CD4-positive, CD25-positive, alpha-beta regulatory T cell (primary cell): ENCODE measurements around the gene KIF2C. TPM values are rescaled to one million over a fixed set of nuclear protein-coding genes. Genes with fewer than 3 reads are reported as not detected.
"Not testable (repeated sequence)": the region's sequence is repeated elsewhere in the genome, so short reads cannot be mapped to it uniquely, and the experiment has no call there.

ENCODE experiments used
- ATAC-seq, 2 donors: fragments of 150-1000 bp; cut with Tn5 transposase; one replicate each; pipeline ENCODE4 v1.10.0; 2021; ENCODE audit warnings: low read depth in 2 of 2, moderate number of reproducible peaks in 2 of 2, moderate library complexity in 1 of 2
- DNase-seq, 3 donors: peaks; one replicate each; pipeline versions ENCODE4 v3.0.0 to v3.0.0-alpha.2; 2012 to 2022; ENCODE audit warnings: mixed read lengths in 1 of 3
- H3K27ac ChIP-seq: one replicate; pipeline ENCODE4 v1.7.0; 2013; ENCODE audit warnings: mild to moderate bottlenecking, low read length; ENCODE audit not compliant: insufficient read depth, poor library complexity, severe bottlenecking
- H3K27me3 ChIP-seq: one replicate; pipeline ENCODE4 v1.7.0; 2013; ENCODE audit warnings: low read length; ENCODE audit not compliant: control insufficient read depth, insufficient read depth
- H3K36me3 ChIP-seq: one replicate; pipeline ENCODE4 v1.7.0; 2013; ENCODE audit warnings: mild to moderate bottlenecking, low read length, moderate library complexity; ENCODE audit not compliant: control insufficient read depth, insufficient read depth
- H3K4me1 ChIP-seq: 2 replicates; pipeline ENCODE4 v1.7.0; 2013; ENCODE audit warnings: mild to moderate bottlenecking, low read length; ENCODE audit not compliant: insufficient read depth, control insufficient read depth, poor library complexity, severe bottlenecking
- H3K4me3 ChIP-seq: one replicate; pipeline ENCODE4 v1.7.0; 2013; ENCODE audit warnings: low read depth, mild to moderate bottlenecking, low read length, moderate library complexity
- H3K9me3 ChIP-seq, 2 experiments: 1 replicate in 1 of 2; 2 replicates in 1 of 2; pipeline ENCODE4 v1.7.0; 2013; ENCODE audit warnings: low read length in 2 of 2, mild to moderate bottlenecking in 1 of 2, moderate library complexity in 1 of 2; ENCODE audit not compliant: control insufficient read depth in 2 of 2
- H3K27ac Mint-ChIP-seq, 3 donors: one replicate each; pipeline ENCODE4 v1.8.0; 2020 to 2022; ENCODE audit warnings: mild to moderate bottlenecking in 3 of 3, mixed read lengths in 3 of 3, moderate library complexity in 2 of 3
- H3K27me3 Mint-ChIP-seq: one replicate; pipeline ENCODE4 v1.8.0; 2022; ENCODE audit warnings: mild to moderate bottlenecking, mixed read lengths
- H3K36me3 Mint-ChIP-seq: one replicate; pipeline ENCODE4 v1.8.0; 2020; ENCODE audit warnings: mixed read lengths
- H3K4me1 Mint-ChIP-seq, 4 donors: one replicate each; pipeline ENCODE4 v1.8.0; 2020 to 2022; ENCODE audit warnings: mixed read lengths in 4 of 4, mild to moderate bottlenecking in 1 of 4
- H3K4me3 Mint-ChIP-seq, 4 donors: one replicate each; pipeline ENCODE4 v1.8.0; 2020 to 2022; ENCODE audit warnings: mild to moderate bottlenecking in 4 of 4, mixed read lengths in 4 of 4, moderate library complexity in 3 of 4
- H3K9me3 Mint-ChIP-seq, 7 donors: one replicate each; pipeline ENCODE4 v1.8.0; 2020 to 2022; ENCODE audit warnings: mixed read lengths in 7 of 7, mild to moderate bottlenecking in 3 of 7, moderate library complexity in 2 of 7
- polyA plus RNA-seq, 4 donors: library from polyadenylated mRNA; unstranded; fragments of 300-500 nt; fragmentation: Illumina TruSeq; gene quantifications; one replicate each; pipeline ENCODE4 v1.2.3, GENCODE V29; 2021
- total RNA-seq: library from RNA; stranded (reverse); gene quantifications from one replicate; pipeline ENCODE4 v1.2.3, GENCODE V29; 2022

KIF2C gene
- total and polyA plus RNA-seq, 5 donors from 2014 or later = 1.1 to 3.9 (median 2.8) TPM

DNA sequence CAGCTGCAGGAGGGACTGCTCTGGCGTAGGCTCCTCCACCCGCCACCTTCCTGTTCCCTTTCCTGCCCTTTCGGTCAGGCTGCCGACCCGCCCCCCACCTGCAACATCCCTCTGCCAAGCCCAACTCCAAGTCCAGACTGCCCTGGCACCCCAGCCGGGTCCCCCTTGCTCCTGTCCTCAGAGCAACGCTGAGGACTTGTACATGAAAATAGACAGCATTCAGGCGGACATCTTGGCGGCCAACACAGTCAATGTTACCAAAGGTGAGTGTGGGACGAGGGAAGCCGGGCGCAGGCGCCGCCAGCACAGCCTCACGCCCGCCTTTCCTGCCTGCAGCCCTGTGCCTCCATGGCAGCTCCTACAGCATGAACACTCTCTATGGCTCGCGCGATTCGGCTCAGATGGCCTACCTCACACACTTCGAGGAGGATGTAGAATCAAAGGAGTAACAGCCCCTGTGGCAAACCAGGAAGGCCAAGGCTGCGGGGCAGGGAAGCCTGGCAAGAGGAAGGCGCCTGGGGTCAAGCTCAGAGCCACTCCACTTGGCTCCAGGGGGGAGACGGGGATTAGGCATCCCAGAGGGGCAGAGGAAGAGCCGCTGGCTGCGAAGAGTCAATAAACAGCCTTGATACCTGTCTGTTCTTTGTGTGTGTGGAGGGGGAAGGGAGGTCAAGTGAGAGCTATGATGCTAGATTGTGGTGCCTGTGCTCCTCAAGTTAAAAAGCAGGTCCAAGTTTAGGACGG is 14.5 kb upstream of the KIF2C start:
- Histone ChIP-seq H3K27me3 (no peaks in the 10 kb centered on the region), H3K9me3 (no peaks in the 10 kb centered on the region), H3K4me1 (peaks cover 44% of the 10 kb centered on the region), H3K27ac (no peak overlapping the region), H3K4me3 (no peak overlapping the region), H3K36me3 (no peaks in the 10 kb centered on the region)
- peaks cover 17 to 56% (median 32%) of the 10 kb centered on the region in 4 donors for H3K4me1 Mint-ChIP-seq
- ATAC-seq (no peak), DNase-seq (no peak)
- H3K27me3 Mint-ChIP-seq = peaks cover 18% of the 10 kb centered on the region
- no peaks in the 10 kb centered on the region for H3K36me3 Mint-ChIP-seq
- H3K27ac Mint-ChIP-seq = peak overlapping the region; percentile 44 to 90 (median 87)
- peaks cover 0 to 3% (median 0%) of the 10 kb centered on the region in 7 donors for H3K9me3 Mint-ChIP-seq
- no peak overlapping the region for H3K4me3 Mint-ChIP-seq

DNA sequence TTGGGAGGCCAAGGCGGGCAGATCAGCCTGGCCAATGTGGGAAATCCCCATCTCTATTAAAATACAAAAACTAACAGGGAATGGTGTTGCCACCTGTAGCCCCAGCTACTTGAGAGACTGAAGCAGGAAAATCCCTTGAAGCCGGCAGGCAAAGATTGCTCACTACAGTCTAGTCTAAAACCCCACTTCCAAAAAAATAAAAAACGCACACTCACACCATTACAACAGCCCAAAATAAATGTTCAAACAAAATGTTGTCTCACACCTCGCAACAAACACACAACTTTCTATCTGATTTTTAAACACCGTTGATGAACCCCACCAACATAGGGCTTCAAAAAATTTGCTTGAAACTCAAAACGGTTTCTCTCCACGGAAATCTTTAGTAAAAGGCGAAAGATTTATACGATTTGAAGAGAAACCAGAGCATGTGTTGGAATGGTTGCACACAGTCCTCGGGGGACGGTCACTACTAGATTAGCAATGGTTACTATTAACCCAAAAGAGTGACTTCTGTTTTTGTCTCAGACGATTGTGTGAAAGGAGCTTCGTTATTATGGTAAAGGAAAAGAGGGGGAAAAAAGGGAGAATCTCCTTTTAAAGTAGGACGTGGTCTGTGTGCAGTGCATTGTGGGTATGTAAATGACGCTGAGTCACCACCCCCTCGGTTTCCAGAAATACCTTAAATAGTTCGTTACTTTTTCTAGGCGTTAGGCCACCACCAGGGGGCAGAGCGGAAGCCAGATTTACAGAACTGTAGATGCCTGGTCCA is 8.7 kb upstream of the KIF2C start, which contains the start of gene RNU5D-1:
RNU5D-1 (minus strand) TSS at position 430 of the 772 bp plus-strand sequence.
- Histone ChIP-seq H3K4me3 (peak within 1 kb of the TSS; percentile 94), H3K36me3 (no peaks in the 10 kb centered on the region), H3K27ac (peak within 1 kb of the TSS; percentile 93), H3K4me1 (peaks cover 15% of the 10 kb centered on the region), H3K9me3 (no peaks in the 10 kb centered on the region), H3K27me3 (no peaks in the 10 kb centered on the region)
- H3K27ac Mint-ChIP-seq = peak within 1 kb of the TSS; percentile 98 to 100 (median 99)
- H3K36me3 Mint-ChIP-seq = no peaks in the 10 kb centered on the region
- H3K4me3 Mint-ChIP-seq = peak within 1 kb of the TSS; percentile 80 to 85 (median 82)
- peaks cover 10 to 31% (median 14%) of the 10 kb centered on the region in 4 donors for H3K4me1 Mint-ChIP-seq
- H3K9me3 Mint-ChIP-seq = no peaks in the 10 kb centered on the region
- H3K27me3 Mint-ChIP-seq = peaks cover 31% of the 10 kb centered on the region
- DNase-seq (peak; percentile 83 to 97 (median 91)), ATAC-seq (peak; percentile 78 to 81)

DNA sequence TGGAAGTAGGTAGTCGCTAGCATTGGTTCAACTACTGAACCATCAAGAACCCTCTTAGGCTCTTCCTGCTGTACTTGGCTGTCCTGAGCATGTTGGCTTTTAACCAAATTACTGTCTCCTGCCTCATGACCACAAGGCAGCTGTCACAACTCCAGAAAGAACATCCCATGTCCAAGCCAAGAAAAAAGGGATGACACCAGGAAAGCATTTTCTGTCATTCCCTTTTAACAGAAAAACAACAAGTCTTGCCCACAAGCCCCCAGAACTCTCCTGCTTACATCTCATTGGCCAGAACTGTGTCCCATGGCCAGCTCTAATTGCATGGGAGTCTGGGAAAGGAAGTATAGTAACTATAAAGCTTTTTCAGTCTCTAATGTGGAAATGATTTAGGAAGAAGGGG is 6.3 kb upstream of the KIF2C start:
- no peak for DNase-seq
- Histone ChIP-seq H3K4me3 (no peak overlapping the region), H3K36me3 (no peaks in the 10 kb centered on the region), H3K27ac (no peak overlapping the region), H3K4me1 (peaks cover 15% of the 10 kb centered on the region), H3K27me3 (no peaks in the 10 kb centered on the region), H3K9me3 (no peaks in the 10 kb centered on the region)
- ATAC-seq = no peak
- H3K27ac Mint-ChIP-seq = no peak overlapping the region
- peak overlapping the region in 2 of 4 donors; percentile 44 to 81 for H3K4me3 Mint-ChIP-seq
- no peaks in the 10 kb centered on the region for H3K9me3 Mint-ChIP-seq
- peaks cover 10 to 25% (median 14%) of the 10 kb centered on the region in 4 donors for H3K4me1 Mint-ChIP-seq
- peaks cover 21% of the 10 kb centered on the region for H3K27me3 Mint-ChIP-seq
- H3K36me3 Mint-ChIP-seq = no peaks in the 10 kb centered on the region

DNA sequence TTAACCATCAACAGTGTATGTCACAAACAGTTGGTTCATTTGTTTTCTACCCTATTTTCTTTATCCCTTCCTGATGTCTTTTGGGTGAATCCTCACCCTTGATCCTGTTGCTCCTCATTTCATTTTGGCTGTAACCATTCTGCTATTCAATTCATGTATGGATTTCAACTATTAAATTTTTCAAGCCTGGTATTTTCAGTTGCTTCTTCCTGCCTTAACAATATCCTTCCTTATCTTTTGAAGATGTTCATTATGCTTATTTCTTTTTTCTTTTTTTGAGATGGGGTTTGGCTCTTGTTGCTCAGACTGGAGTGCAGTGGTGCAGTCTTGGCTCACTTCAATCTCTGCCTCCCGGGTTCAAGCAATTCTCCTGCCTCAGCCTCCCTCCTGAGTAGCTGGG is 5.9 kb upstream of the KIF2C start:
- no peaks in the 10 kb centered on the region for H3K9me3 Mint-ChIP-seq
- Histone ChIP-seq H3K36me3 (no peaks in the 10 kb centered on the region), H3K9me3 (no peaks in the 10 kb centered on the region), H3K4me1 (peaks cover 15% of the 10 kb centered on the region), H3K27ac (no peak overlapping the region), H3K27me3 (no peaks in the 10 kb centered on the region), H3K4me3 (no peak overlapping the region)
- DNase-seq (no peak), ATAC-seq (no peak)
- peaks cover 10 to 26% (median 15%) of the 10 kb centered on the region in 4 donors for H3K4me1 Mint-ChIP-seq
- H3K4me3 Mint-ChIP-seq = peak overlapping the region in 1 of 4 donors; percentile 44
- H3K36me3 Mint-ChIP-seq = no peaks in the 10 kb centered on the region
- no peak overlapping the region for H3K27ac Mint-ChIP-seq
- H3K27me3 Mint-ChIP-seq = peaks cover 21% of the 10 kb centered on the region

DNA sequence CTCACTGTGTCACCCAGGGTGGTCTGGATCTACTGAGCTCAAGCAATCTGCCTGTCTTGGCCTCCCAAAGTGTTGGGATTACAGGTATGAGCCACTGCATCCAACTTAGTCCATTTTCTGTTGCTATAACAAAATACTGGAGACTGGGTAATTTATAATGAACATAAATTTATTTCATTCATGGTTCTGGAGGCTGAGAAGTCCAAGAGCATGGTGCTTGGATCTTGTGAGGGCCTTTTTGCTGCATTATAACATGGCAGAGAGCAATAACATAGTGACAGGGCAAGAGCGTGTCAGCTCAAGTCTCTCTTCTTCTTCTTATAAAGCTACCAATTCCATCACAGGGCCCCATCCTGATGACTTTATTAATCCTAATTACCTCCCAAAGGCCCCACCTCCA is 3.6 kb upstream of the KIF2C start:
- Histone ChIP-seq H3K27ac (no peak overlapping the region), H3K9me3 (no peaks in the 10 kb centered on the region), H3K27me3 (no peaks in the 10 kb centered on the region), H3K4me1 (peaks cover 16% of the 10 kb centered on the region), H3K4me3 (no peak overlapping the region), H3K36me3 (no peaks in the 10 kb centered on the region)
- ATAC-seq (no peak), DNase-seq (no peak)
- H3K9me3 Mint-ChIP-seq = no peaks in the 10 kb centered on the region
- peaks cover 16% of the 10 kb centered on the region for H3K27me3 Mint-ChIP-seq
- H3K27ac Mint-ChIP-seq = no peak overlapping the region
- peaks cover 3 to 29% (median 18%) of the 10 kb centered on the region in 4 donors for H3K4me1 Mint-ChIP-seq
- H3K36me3 Mint-ChIP-seq = no peaks in the 10 kb centered on the region
- H3K4me3 Mint-ChIP-seq = peak overlapping the region in 1 of 4 donors; percentile 81

DNA sequence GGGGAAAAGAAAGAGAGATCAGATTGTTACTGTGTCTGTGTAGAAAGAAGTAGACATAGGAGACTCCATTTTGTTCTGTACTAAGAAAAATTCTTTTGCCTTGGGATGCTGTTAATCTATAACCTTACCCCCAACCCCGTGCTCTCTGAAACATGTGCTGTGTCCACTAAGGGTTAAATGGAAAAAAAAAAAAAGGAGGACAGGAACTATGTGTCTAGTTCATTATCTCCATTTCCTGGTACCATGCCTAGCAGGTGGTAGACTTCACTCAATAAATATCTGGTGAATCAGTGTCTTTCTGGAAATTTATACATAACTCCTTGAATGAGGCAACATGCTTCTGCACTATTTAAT is 707 bp upstream of the KIF2C start:
- H3K27ac Mint-ChIP-seq = peak overlapping the region; percentile 93 to 97 (median 96)
- not testable (repeated sequence) for DNase-seq, H3K9me3 Mint-ChIP-seq, H3K36me3 Mint-ChIP-seq, H3K27me3 ChIP-seq, H3K9me3 ChIP-seq, H3K27me3 Mint-ChIP-seq, ATAC-seq, H3K36me3 ChIP-seq
- Histone ChIP-seq H3K27ac (peak overlapping the region; percentile 86), H3K4me3 (peak overlapping the region; percentile 88), H3K4me1 (peaks cover 14% of the 10 kb centered on the region)
- H3K4me3 Mint-ChIP-seq = peak overlapping the region; percentile 94 to 99 (median 94)
- H3K4me1 Mint-ChIP-seq = peaks cover 0 to 22% (median 13%) of the 10 kb centered on the region in 4 donors

DNA sequence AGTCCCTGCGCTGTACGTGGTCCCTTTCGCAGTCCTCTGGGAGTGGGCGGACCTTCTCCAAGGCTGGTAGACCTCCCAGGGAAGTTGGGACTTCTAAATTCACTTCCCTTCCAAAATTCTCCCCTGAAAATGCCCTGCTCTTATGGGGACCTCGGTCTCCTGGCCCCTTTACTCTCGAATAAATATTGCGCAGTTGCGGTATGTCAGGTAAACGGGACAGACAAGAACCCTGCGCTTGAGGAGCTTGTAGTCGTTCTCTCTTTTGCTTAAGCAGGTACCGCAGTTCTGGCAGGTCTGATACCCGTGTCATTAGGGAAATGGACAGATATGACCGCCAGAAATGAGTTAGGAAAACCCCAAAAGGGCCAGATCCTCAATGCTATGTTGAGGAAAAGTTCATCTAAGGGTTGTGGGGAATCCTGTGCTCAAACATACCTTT is 561 bp downstream of the KIF2C start:
- DNase-seq = peak in 1 of 3 donors; percentile 28
- peaks cover 0 to 22% (median 13%) of the 10 kb centered on the region in 4 donors for H3K4me1 Mint-ChIP-seq
- H3K36me3 ChIP-seq = no peaks in the 10 kb centered on the region
- H3K9me3 ChIP-seq = no peaks in the 10 kb centered on the region
- H3K27me3 ChIP-seq = no peaks in the 10 kb centered on the region
- peak overlapping the region; percentile 86 for H3K27ac ChIP-seq
- H3K27me3 Mint-ChIP-seq = peaks cover 9% of the 10 kb centered on the region
- H3K9me3 Mint-ChIP-seq = no peaks in the 10 kb centered on the region
- H3K4me1 ChIP-seq = peaks cover 14% of the 10 kb centered on the region
- H3K4me3 Mint-ChIP-seq = peak overlapping the region; percentile 94 to 99 (median 94)
- no peaks in the 10 kb centered on the region for H3K36me3 Mint-ChIP-seq
- peak overlapping the region; percentile 93 to 97 (median 96) for H3K27ac Mint-ChIP-seq
- peak overlapping the region; percentile 88 for H3K4me3 ChIP-seq
- ATAC-seq = no peak
